Glutamatergic neuron (in vitro differentiated cells): ENCODE measurements around the gene PSMA3. TPM values are rescaled to one million over a fixed set of nuclear protein-coding genes. Genes with fewer than 3 reads are reported as not detected.

Experiments used
- DNase-seq: peaks from one replicate; pipeline ENCODE4 v3.0.0; 2022
- H3K27ac Mint-ChIP-seq: one replicate; pipeline ENCODE4 v1.8.0; 2020; ENCODE audit warnings: mild to moderate bottlenecking, mixed read lengths, inconsistent platforms; ENCODE audit not compliant: unreplicated experiment
- H3K27me3 Mint-ChIP-seq: one replicate; pipeline ENCODE4 v1.8.0; 2020; ENCODE audit warnings: mild to moderate bottlenecking, moderate library complexity, mixed read lengths, inconsistent platforms; ENCODE audit not compliant: unreplicated experiment
- H3K36me3 Mint-ChIP-seq: one replicate; pipeline ENCODE4 v1.8.0; 2020; ENCODE audit warnings: mild to moderate bottlenecking, mixed read lengths, inconsistent platforms; ENCODE audit not compliant: unreplicated experiment
- H3K4me1 Mint-ChIP-seq: one replicate; pipeline ENCODE4 v1.8.0; 2020; ENCODE audit warnings: mild to moderate bottlenecking, low read depth, mixed read lengths, inconsistent platforms; ENCODE audit not compliant: unreplicated experiment
- H3K4me3 Mint-ChIP-seq: one replicate; pipeline ENCODE4 v1.8.0; 2020; ENCODE audit warnings: mild to moderate bottlenecking, mixed read lengths, inconsistent platforms; ENCODE audit not compliant: unreplicated experiment
- H3K9me3 Mint-ChIP-seq: one replicate; pipeline ENCODE4 v1.8.0; 2020; ENCODE audit warnings: mild to moderate bottlenecking, moderate library complexity, mixed read lengths, inconsistent platforms; ENCODE audit not compliant: unreplicated experiment
- total RNA-seq: library from RNA; stranded (reverse); fragmentation: NEBNext Ultra II Directional; extraction: Animal tissue kit (Norgen Biotek cat#: 25700); gene quantifications from one replicate; pipeline ENCODE4 v1.2.1, GENCODE V29; 2021; ENCODE audit not compliant: unreplicated experiment
- TF ChIP-seq, protein P1 (sequence below): fragments of 200-600 bp; sonication (generic); IDR thresholded peaks from one replicate; pipeline ENCODE4 v1.5.0; 2021; ENCODE audit not compliant: partially characterized antibody, unreplicated experiment

Gene PSMA3
- total RNA-seq, 1 donor from 2014 or later = 116 TPM

DNA sequence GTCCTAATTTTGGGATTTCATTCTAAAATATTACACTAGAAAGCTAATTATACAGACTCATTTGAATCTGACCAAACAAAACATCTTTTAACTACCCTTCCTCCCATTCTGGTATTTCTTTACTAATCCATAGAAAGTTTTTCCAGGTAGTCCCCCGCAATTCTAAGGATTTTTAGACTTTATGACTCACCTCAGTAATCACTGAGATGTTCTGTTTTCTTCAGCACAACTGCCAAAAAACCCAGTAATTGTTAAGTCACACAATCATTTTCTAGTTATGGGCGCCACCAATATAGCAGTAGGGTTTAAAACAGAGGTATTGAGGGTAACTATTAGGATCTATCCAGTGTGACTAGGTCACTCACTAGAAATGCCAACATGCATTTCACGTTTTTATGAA, 52.1 kb downstream of the PSMA3 start:
- H3K36me3 Mint-ChIP-seq = no peaks in the 10 kb centered on the region
- H3K27me3 Mint-ChIP-seq = peaks cover 4% of the 10 kb centered on the region
- no peak overlapping the region for H3K4me3 Mint-ChIP-seq
- no peak for DNase-seq
- peaks cover 3% of the 10 kb centered on the region for H3K4me1 Mint-ChIP-seq
- H3K9me3 Mint-ChIP-seq = peaks cover 10% of the 10 kb centered on the region
- H3K27ac Mint-ChIP-seq = no peak overlapping the region
- TF ChIP-seq, protein P1, sequence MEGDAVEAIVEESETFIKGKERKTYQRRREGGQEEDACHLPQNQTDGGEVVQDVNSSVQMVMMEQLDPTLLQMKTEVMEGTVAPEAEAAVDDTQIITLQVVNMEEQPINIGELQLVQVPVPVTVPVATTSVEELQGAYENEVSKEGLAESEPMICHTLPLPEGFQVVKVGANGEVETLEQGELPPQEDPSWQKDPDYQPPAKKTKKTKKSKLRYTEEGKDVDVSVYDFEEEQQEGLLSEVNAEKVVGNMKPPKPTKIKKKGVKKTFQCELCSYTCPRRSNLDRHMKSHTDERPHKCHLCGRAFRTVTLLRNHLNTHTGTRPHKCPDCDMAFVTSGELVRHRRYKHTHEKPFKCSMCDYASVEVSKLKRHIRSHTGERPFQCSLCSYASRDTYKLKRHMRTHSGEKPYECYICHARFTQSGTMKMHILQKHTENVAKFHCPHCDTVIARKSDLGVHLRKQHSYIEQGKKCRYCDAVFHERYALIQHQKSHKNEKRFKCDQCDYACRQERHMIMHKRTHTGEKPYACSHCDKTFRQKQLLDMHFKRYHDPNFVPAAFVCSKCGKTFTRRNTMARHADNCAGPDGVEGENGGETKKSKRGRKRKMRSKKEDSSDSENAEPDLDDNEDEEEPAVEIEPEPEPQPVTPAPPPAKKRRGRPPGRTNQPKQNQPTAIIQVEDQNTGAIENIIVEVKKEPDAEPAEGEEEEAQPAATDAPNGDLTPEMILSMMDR = no peak

DNA sequence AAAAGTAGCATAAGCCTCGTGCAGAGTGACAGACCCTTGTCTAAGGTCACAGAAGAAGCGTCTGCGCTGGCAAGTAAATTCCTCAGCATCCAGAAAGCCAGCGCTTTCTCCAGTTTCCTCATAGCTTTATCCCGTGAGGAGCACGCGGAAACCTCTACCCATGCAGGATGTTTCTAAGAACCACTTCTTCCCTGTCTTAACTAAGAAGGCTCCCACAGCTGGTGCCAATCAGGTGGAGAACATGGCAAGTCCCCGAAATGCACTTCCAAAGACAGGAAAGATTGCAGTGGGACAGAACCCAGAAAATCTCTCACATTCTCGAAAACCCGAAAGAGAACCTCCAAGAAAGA, 52.7 kb downstream of the PSMA3 start:
- TF ChIP-seq, protein P1 = no peak
- H3K9me3 Mint-ChIP-seq = peaks cover 10% of the 10 kb centered on the region
- H3K4me3 Mint-ChIP-seq = no peak overlapping the region
- H3K36me3 Mint-ChIP-seq = no peaks in the 10 kb centered on the region
- no peak overlapping the region for H3K27ac Mint-ChIP-seq
- peaks cover 4% of the 10 kb centered on the region for H3K27me3 Mint-ChIP-seq
- DNase-seq = no peak
- peaks cover 3% of the 10 kb centered on the region for H3K4me1 Mint-ChIP-seq

DNA sequence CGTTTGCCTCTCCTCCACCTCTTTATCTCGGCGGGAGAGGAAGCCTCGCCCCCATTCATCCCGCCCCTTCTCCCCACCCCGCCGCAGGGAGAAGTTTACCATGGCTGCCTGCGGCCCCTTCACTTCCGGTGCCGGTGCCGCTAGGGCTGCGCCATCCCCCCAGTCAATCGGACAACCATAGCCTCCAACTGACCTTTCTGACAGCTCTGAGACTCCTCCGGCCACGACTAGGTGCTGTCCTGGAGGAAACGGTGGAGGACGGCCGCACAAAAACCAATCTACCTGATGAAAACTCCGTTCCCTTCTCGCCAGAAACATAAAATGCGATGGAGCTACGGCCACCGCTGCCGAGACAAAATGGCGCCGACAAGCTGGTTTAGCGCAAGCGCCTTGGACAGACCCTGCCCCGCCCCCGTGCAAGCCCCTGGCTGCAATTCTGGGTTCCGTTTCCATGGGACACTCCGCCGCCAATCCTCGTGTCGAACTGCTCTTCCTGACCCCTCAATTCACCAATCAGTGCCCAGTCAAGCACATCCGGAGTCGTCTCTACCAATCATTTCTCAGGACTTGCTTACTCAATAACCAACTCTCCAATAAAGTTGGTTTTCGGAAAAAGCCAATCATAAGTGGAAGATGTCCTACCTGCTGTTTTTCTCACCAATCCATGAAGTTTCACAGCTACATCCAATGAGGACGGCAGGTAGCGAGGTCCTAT, 53.3 kb downstream of the PSMA3 start:
- peaks cover 3% of the 10 kb centered on the region for H3K4me1 Mint-ChIP-seq
- H3K27me3 Mint-ChIP-seq = peaks cover 4% of the 10 kb centered on the region
- H3K36me3 Mint-ChIP-seq = no peaks in the 10 kb centered on the region
- peak; percentile 98 for DNase-seq
- TF ChIP-seq, protein P1 = no peak
- peaks cover 10% of the 10 kb centered on the region for H3K9me3 Mint-ChIP-seq
- no peak overlapping the region for H3K27ac Mint-ChIP-seq
- H3K4me3 Mint-ChIP-seq = no peak overlapping the region

DNA sequence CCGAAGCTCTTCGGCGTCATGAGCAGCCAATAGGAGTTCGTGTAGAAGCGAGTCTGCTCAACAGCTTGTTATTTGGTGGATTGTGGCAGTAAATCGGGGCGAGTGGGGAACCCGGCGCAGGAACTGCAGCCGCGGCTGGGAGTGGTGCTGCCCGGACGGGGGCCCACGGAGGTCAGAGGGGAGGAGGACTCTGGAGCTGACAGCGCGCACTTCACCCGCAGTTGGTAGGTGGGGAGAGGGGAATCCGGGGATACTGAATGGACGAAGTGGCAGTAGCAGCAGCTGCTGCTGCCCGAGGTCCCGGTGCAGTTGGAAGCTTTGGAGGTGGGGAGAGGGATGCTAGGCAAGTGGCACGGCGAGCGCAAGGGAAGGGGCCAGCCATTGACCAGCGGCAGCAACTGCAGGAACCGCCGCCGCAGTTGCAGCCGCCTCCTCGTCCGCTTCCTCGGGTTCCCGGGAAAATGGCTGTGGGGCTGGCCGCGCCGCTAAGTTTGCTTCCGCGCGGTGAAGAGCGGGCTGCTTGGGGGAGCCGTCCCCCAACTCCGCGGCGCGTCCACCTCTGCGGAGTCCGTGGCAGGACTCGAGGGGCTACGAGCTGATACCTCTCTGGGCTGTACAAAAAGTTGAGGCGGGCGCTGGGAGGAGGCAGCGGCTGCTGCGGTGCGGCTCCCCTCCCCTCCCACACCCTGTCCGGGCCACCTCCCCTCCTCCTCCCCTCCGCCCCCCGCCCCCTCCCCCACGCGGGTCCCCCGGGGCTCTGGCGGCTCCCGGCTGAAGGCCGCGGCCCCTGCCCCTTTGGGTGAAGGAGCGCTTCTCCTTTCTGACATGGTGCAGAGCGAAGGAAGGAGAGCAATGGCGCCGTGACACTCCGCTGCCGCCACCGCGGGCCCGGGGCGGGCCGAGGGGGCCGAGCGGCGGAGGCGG, 54.1 kb downstream of the PSMA3 start, which contains the start of gene ARID4A:
Gene ARID4A, plus strand, starts transcription at position 79 of the 924 bp plus-strand sequence. CDS start 1,300 bp downstream, outside the sequence.
- Mint-ChIP-seq H3K4me1 (peaks cover 3% of the 10 kb centered on the region), H3K27me3 (peaks cover 4% of the 10 kb centered on the region), H3K4me3 (no peak within 1 kb of the TSS), H3K9me3 (peaks cover 10% of the 10 kb centered on the region), H3K36me3 (no peaks in the 10 kb centered on the region), H3K27ac (no peak within 1 kb of the TSS)
- TF ChIP-seq, protein P1 = no peak
- DNase-seq = peak; percentile 74
